Measurements from ENCODE around the gene PNMA6E.

The PNMA6E gene

DNA sequence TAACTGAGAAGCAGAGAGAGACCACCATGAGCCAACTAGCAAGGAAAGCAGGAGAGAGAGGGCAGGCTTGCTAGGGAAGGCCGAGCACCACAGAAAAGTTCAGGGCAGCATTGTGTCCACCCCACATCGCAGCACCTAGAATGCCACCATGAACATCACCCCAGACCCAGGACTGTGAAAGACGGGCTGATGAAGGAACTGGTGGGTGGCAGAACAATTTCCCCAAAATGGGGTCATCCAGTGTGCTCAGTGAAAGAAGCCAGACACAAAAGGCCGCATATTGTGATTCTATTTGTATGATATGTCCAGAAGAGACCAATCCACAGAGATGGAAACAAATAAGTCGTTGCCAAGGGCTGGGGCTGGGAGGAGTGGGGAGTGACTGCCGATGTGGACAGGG, 16.8 kb downstream of the PNMA6E start:
- no peak for DNase-seq (ENCODE audit: low read depth)

DNA sequence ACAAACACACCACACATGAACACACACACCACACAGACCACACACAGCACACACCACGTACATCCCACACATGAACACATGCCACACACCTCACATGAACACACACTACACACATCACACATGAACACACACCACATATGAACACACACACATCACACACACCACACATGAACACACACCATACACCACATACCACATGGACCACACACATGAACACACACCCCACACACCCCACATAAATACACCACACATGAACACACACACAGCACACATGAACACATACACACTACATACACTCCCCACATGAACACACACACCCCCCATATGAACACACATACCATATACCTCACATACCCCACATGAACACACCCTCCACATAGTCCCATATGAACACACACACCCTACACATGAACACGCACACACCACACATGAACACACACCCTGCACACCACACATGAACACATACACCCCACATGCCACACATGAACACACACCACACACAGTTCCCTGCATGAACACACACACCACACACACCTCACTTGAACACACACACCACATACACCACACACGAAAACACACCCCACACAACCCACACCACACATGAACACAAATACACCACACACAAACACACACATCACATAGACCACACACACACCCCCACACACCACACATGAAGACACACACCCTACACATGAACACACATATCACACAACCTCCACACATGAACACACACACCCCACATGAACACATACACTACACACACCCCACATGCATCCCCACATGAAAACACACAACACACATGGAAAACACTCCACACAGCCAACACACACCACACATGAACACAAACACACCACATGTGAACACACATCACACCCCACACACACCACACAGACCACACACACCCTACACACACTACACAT, 18.3 kb downstream of the PNMA6E start:
- DNase-seq (ENCODE audit: low read depth): no peak

- DNase-seq (ENCODE audit: low read depth): no peak
Measured at GRCh38 chrX:153381684-153382532, 19.2 kb downstream of the PNMA6E start.

DNA sequence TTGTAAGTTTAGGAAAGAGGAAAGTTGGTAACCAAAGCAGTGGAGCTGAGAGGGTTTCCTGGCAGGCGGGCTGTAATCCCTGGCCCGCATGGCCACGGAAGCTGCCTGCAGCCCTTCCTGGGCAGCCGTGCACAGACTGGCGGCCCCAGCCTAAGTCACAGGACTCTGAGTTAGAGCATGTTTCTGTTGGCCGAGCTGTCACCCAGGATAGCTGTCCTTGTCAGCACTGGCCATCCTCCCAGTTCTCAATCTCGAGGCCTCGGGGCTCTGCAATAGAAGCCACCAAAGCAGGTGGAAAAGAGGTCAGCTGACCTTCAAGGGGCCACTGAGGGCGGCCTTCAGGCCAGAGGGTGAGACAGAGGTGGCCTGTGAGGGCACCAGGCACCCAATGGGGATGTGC, 20.5 kb downstream of the PNMA6E start:
- no peak for DNase-seq (ENCODE audit: low read depth)

- no peak for DNase-seq (ENCODE audit: low read depth)
Measured at GRCh38 chrX:153379971-153380581, 21.1 kb downstream of the PNMA6E start.

- no peak for DNase-seq (ENCODE audit: low read depth)
Measured at GRCh38 chrX:153379508-153379907, 21.6 kb downstream of the PNMA6E start.

DNA sequence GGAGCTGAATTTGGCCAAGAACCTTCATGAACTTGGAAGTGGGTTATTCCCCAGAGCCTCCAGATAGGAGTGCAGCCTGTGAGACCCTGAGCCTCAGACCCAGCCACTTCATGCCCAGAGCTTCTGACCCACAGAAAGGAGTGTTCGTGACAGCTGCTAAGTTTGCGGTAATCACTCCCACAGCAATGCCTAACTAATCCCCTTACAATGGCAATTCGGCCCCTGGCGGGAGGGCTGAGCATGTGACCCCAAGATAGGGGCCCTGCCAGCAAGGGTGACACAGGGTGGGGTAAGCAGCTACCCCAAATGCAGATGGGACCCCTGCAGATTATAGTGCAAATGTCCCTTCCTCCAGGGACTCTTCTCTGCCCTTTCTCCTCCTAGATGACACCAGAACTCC, 22.5 kb downstream of the PNMA6E start:
- DNase-seq (ENCODE audit: low read depth): no peak

- no peak for DNase-seq (ENCODE audit: low read depth)
Measured at GRCh38 chrX:153377727-153378126, 23.4 kb downstream of the PNMA6E start.

- DNase-seq (ENCODE audit: low read depth): no peak
Measured at GRCh38 chrX:153375571-153375970, 25.6 kb downstream of the PNMA6E start.

GRCh38 chrX:153374426-153374825, 26.7 kb downstream of the PNMA6E start:
- no peak for DNase-seq (ENCODE audit: low read depth)

- no peak for DNase-seq (ENCODE audit: low read depth)
Measured at GRCh38 chrX:153372949-153373348, 28.2 kb downstream of the PNMA6E start.

- no peak for DNase-seq (ENCODE audit: low read depth)
Measured at GRCh38 chrX:153371256-153371655, 29.9 kb downstream of the PNMA6E start.

DNA sequence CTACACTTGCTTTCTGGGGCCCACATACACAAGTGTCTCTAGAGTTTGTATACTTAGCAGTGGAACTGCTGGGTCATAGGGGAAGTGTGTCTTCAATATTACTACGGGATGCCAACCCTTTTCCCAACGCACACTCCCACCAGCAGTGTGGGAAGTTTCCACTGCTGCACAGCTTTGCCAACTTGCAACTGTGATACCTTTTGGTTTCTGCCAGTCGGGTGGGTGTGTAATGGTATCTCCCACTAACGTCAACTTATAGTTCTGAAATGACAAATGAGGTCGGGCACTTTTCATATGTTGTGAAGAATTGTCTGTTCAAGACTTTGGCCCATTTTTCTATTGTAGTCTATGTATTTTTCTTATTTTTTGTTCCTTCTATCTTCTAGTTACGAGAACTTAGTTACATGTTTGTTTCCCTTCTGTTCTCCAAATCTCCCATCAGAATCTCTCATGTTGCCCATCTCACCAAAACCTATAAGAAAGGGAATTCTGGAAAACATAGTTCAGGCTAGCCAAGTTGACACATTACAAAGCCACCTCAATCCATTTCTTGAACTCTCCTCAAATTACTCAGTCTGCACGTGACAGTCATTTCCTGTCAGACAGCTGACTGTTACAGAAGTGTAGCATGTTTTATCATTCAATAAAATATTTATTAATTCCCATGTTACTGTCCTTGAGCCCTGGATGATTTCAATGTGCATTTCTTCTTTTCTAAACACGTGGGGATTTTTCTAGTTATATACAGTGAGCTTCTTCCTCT, 30.7 kb downstream of the PNMA6E start:
- DNase-seq (ENCODE audit: low read depth): no peak

- no peak for DNase-seq (ENCODE audit: low read depth)
Measured at GRCh38 chrX:153366878-153367538, 34.1 kb downstream of the PNMA6E start.

DNA sequence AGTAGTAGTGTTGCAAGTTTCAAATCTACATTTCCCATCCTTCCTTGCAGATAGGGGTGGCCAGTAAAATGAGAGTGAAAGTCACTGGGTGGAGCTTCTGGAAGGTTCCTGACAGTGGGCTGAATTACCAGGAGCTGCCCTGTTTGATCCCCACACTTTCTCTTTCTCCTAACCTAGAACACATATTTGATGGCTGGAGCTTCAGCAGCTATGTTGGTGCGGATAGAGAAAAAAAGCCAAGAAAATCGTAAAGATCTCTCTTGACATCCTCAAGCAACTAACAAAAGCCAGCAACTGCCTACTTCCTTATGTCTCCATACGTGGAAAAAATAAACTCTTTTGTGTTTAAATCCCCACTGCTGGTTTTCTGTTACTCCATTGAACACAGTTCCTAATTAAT, 35.0 kb downstream of the PNMA6E start:
- DNase-seq (ENCODE audit: low read depth): no peak

GRCh38 chrX:153365670-153366069, 35.5 kb downstream of the PNMA6E start:
- DNase-seq (ENCODE audit: low read depth): no peak

GRCh38 chrX:153361781-153362397, 39.3 kb downstream of the PNMA6E start:
- DNase-seq (ENCODE audit: low read depth): no peak

DNA sequence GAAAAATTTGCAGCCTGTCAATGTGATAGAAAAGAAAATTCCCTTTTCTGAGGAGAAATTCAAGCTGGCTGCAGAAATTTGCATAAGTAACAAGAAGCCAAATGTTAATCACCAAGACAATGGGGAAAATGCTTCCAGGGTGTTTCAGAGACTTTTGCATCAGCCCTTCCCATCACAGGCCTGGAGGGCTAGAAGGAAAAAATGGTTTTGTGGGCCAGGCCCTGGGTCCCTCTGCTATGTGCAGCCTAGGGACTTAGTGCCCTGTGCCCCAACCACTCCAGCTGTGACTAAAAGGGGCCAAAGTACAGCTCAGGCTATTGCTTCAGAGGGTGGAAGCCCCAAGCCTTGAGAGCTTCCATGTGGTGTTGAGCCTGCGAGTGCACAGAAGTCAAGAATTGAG, 43.3 kb downstream of the PNMA6E start:
- DNase-seq (ENCODE audit: low read depth): no peak

- no peak for DNase-seq (ENCODE audit: low read depth)
Measured at GRCh38 chrX:153353416-153353815, 47.7 kb downstream of the PNMA6E start.

GRCh38 chrX:153352858-153353257, 48.3 kb downstream of the PNMA6E start:
- no peak for DNase-seq (ENCODE audit: low read depth)

DNA sequence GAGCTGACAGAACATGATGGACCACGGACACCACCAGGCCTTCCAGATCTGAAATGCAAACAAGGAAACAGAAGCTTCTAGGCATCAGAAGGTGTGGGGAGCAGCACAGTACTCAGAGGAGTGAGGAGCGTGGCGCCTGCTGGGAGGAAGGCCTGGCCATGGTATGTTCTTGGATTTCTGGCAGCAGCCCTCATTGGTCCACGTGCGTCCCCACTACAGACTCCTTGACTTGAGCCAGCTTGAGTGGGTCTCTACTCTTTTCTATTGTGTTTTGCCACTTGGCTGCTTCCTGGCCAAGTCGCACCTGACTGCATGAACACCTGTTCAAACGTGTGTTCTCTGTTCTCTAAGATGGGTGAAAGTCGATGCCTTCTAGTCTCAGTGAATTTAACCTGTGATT, 49.2 kb downstream of the PNMA6E start:
- no peak for DNase-seq (ENCODE audit: low read depth)

All from stimulated activated CD8-positive, alpha-beta memory T cell treated with anti-CD3 and anti-CD28 coated beads, Interleukin-15, amount 100 ng/mL, for 24 hours (primary cell).